Transverse colon (tissue), 3 donors: ENCODE measurements around the gene PACSIN1.

Source experiments
- POLR2A ChIP-seq: fragments of 450-650 bp; IDR thresholded peaks from one replicate; pipeline ENCODE4 v1.6.1; 2016; ENCODE audit warnings: antibody characterized with exemption, mild to moderate bottlenecking, moderate library complexity
- TF ChIP-seq, protein P1 (sequence below), 5 experiments: fragments of 200-600 bp in 3 of 5; fragments of 450-650 bp in 2 of 5; sonication (generic) in 3 of 5; IDR thresholded peaks; 1 replicate in 2 of 5; 2 replicates in 3 of 5; pipeline ENCODE4 v1.5.1; 2016 to 2017; ENCODE audit warnings: antibody characterized with exemption in 5 of 5, inconsistent platforms in 3 of 5, mild to moderate bottlenecking in 2 of 5, moderate library complexity in 1 of 5

DNA sequence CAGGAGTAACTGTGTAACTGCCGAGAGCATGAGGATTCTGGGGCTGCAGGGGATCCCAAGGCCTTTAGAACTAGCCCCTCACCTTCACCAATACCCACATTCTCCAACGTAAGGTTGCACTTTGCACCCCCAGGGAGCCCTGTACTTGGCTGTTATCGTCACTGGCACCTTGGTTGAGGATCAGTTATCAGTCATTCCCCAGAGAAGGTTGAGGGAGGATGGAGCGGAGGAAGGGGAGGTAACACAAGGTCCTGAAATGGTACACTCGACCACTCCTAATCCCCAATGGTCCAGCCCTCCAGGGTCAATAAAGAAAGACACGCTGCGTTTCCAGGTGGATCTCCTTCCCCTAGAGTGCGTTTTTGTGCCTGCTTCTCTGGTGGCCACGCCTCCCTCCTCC lies 91.4 kb downstream of the PACSIN1 start:
- TF ChIP-seq, protein P1, sequence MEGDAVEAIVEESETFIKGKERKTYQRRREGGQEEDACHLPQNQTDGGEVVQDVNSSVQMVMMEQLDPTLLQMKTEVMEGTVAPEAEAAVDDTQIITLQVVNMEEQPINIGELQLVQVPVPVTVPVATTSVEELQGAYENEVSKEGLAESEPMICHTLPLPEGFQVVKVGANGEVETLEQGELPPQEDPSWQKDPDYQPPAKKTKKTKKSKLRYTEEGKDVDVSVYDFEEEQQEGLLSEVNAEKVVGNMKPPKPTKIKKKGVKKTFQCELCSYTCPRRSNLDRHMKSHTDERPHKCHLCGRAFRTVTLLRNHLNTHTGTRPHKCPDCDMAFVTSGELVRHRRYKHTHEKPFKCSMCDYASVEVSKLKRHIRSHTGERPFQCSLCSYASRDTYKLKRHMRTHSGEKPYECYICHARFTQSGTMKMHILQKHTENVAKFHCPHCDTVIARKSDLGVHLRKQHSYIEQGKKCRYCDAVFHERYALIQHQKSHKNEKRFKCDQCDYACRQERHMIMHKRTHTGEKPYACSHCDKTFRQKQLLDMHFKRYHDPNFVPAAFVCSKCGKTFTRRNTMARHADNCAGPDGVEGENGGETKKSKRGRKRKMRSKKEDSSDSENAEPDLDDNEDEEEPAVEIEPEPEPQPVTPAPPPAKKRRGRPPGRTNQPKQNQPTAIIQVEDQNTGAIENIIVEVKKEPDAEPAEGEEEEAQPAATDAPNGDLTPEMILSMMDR (IDR thresholded peaks at IDR 0.05): no peak
- TF ChIP-seq POLR2A: no peak
